ENCODE data around the gene CAMK1G. TPM values are rescaled to one million over a fixed set of nuclear protein-coding genes. Genes with fewer than 3 reads are reported as not detected.

CAMK1G gene
- total RNA-seq, 2 experiments from 2014 or later: not detected

DNA sequence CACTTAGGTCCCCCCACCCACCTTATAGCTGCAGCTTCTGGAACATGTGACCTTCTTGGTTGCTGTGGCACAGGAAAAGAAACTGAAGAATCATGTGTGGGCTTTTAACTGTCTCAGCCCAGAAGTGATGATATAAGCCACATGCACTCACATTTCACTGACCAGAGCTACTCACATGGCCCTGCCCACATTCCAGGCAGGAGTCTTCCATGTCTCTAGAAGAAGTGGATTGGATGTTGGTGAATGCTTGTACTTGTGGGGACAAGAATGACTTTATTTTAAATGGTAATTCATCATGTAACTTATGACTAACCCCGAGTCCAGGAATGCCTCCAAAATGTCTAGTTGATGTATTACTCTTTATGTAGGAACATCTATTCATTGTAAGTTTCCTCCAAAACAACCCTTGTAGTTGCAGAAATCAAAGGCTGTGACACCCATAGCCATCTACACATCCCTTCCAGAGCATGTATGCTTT is 15.8 kb upstream of the CAMK1G start:
- POLR2A ChIA-PET: no interaction called here
- ATAC-seq (ENCODE audit: poor library complexity) (no peak), DNase-seq (no peak)
- no peak overlapping the region for H3K4me3 ChIP-seq (ENCODE audit: low read length)
- no peak overlapping the region for H3K27ac ChIP-seq (ENCODE audit: low read depth in 1 of 2, low read length in 2 of 2)
- intact Hi-C loops (cut with DNase I, micrococcal nuclease): loop anchor here (2.0 to 5.0 kb wide), 4 partner anchors 59 to 1545 kb away; no protein-coding TSS in a partner anchor
- no peaks in the 10 kb centered on the region for H3K27me3 ChIP-seq (ENCODE audit: control insufficient read depth in 1 of 2, insufficient read depth in 2 of 2, low read length in 2 of 2)
- peaks cover 12% of the 10 kb centered on the region for H3K4me1 Mint-ChIP-seq (ENCODE audit: low read depth)
- no peak overlapping the region for H3K4me3 Mint-ChIP-seq
- TF ChIP-seq, protein P1, sequence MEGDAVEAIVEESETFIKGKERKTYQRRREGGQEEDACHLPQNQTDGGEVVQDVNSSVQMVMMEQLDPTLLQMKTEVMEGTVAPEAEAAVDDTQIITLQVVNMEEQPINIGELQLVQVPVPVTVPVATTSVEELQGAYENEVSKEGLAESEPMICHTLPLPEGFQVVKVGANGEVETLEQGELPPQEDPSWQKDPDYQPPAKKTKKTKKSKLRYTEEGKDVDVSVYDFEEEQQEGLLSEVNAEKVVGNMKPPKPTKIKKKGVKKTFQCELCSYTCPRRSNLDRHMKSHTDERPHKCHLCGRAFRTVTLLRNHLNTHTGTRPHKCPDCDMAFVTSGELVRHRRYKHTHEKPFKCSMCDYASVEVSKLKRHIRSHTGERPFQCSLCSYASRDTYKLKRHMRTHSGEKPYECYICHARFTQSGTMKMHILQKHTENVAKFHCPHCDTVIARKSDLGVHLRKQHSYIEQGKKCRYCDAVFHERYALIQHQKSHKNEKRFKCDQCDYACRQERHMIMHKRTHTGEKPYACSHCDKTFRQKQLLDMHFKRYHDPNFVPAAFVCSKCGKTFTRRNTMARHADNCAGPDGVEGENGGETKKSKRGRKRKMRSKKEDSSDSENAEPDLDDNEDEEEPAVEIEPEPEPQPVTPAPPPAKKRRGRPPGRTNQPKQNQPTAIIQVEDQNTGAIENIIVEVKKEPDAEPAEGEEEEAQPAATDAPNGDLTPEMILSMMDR (IDR thresholded peaks at IDR 0.05): no peak
- H3K36me3 ChIP-seq (ENCODE audit: insufficient read depth, low read length): no peaks in the 10 kb centered on the region
- CTCF ChIA-PET: no interaction called here
- no peaks in the 10 kb centered on the region for H3K9me3 Mint-ChIP-seq
- no peaks in the 10 kb centered on the region for H3K9me3 ChIP-seq (ENCODE audit: control insufficient read depth in 1 of 2, insufficient read depth in 1 of 2, low read length in 2 of 2)
- no peak overlapping the region for H3K27ac Mint-ChIP-seq
- no peaks in the 10 kb centered on the region for H3K36me3 Mint-ChIP-seq (ENCODE audit: low read depth)
- H3K27me3 Mint-ChIP-seq: peaks cover 54% of the 10 kb centered on the region
- H3K4me1 ChIP-seq (ENCODE audit: insufficient read depth, low read length): peaks cover 8% of the 10 kb centered on the region

DNA sequence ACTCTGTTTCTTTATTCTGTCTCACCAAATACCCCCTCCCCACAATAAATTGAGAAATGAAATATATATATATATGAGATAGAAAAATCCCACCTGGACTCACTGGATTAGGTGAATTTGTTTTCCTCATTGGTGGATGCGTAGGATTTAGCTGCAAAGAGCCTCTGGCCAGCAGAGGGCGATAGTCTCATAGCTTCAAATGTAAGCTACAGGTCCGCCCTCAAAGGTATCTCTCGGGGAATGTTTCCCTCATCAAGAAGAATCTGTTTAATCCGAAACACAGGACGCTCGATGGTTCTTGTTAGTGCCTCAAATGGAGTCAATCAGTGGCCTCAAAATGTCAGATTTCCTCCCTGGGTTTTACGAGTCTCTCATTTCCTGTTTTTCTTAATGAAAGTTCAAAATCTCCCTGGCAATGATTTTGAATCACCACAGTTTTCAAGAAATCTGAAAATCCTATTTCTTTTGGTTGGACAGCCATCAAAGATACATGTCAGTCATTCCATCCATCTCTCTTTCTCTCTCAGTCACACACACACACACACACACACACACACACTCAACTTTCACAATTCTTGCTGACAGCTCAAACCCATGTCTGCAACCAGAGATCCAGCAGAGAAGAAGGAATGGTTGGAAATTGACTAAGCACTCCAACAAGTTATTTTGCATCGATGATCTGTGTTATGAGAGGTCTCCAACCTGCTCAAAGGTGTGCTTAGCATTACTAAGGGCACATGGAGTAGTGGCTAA is 13.9 kb upstream of the CAMK1G start:
- Histone ChIP-seq H3K27ac (ENCODE audit: low read depth in 1 of 2, low read length in 2 of 2) (no peak overlapping the region), H3K4me3 (ENCODE audit: low read length) (no peak overlapping the region), H3K9me3 (ENCODE audit: control insufficient read depth in 1 of 2, insufficient read depth in 1 of 2, low read length in 2 of 2) (no peaks in the 10 kb centered on the region), H3K4me1 (ENCODE audit: insufficient read depth, low read length) (peaks cover 8% of the 10 kb centered on the region), H3K36me3 (ENCODE audit: insufficient read depth, low read length) (no peaks in the 10 kb centered on the region), H3K27me3 (ENCODE audit: control insufficient read depth in 1 of 2, insufficient read depth in 2 of 2, low read length in 2 of 2) (no peaks in the 10 kb centered on the region)
- ATAC-seq (ENCODE audit: poor library complexity) (peak; percentile 81), DNase-seq (peak; percentile 60 to 87 (median 70))
- Mint-ChIP-seq H3K27ac (no peak overlapping the region), H3K9me3 (no peaks in the 10 kb centered on the region), H3K36me3 (ENCODE audit: low read depth) (no peaks in the 10 kb centered on the region), H3K4me3 (peak overlapping the region; percentile 13), H3K27me3 (peaks cover 40% of the 10 kb centered on the region), H3K4me1 (ENCODE audit: low read depth) (peaks cover 12% of the 10 kb centered on the region)
- ChIA-PET POLR2A (interaction anchor here (1.0 kb wide), 2 partner anchors 41 to 123 kb away, joined by 3 read pairs; no protein-coding TSS in a partner anchor), CTCF (interaction anchor here (0.6 to 1.5 kb wide), 11 partner anchors 9 to 180 kb away, joined by 3 to 4 read pairs (median 3); partner anchors contain the start of gene LAMB3)
- TF ChIP-seq, protein P1 (IDR thresholded peaks at IDR 0.05): peak; percentile 94
- intact Hi-C loops (cut with DNase I, micrococcal nuclease): loop anchor here (1.0 to 10.0 kb wide), 7 partner anchors 57 to 1547 kb away; no protein-coding TSS in a partner anchor

DNA sequence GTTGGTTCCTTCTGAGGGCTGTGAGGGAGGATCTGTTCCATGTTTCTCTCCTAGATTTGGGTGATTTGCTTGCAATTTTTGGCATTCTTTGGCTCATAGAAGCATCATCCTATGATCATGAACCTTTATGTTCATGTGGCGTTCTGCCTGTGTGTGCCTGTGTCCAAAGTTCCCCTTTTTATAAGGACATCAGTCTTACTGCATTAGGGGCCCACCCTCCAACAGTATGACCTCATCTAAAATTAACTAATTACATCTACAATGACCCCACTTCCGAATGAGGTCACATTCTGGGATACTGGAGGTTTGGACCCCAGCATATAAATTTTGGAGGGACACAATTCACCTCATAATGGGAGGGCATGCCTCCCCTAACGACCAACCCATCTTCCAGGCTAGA is 12.8 kb upstream of the CAMK1G start:
- no peak overlapping the region for H3K27ac ChIP-seq (ENCODE audit: low read depth in 1 of 2, low read length in 2 of 2)
- intact Hi-C loops (cut with DNase I, micrococcal nuclease): loop anchor here (10.0 kb wide), 2 partner anchors 414 to 744 kb away; no protein-coding TSS in a partner anchor
- H3K27ac Mint-ChIP-seq: no peak overlapping the region

More for the DNA sequence above, 12.8 kb upstream of the CAMK1G start:
- ATAC-seq (ENCODE audit: poor library complexity): no peak
- H3K36me3 ChIP-seq (ENCODE audit: insufficient read depth, low read length): no peaks in the 10 kb centered on the region
- H3K4me1 ChIP-seq (ENCODE audit: insufficient read depth, low read length): peaks cover 8% of the 10 kb centered on the region
- no peak overlapping the region for H3K4me3 Mint-ChIP-seq
- H3K4me3 ChIP-seq (ENCODE audit: low read length): no peak overlapping the region
- H3K9me3 Mint-ChIP-seq: no peaks in the 10 kb centered on the region
- ChIA-PET POLR2A (no interaction called here), CTCF (no interaction called here)
- no peaks in the 10 kb centered on the region for H3K27me3 ChIP-seq (ENCODE audit: control insufficient read depth in 1 of 2, insufficient read depth in 2 of 2, low read length in 2 of 2)
- H3K36me3 Mint-ChIP-seq (ENCODE audit: low read depth): no peaks in the 10 kb centered on the region
- DNase-seq: no peak
- peaks cover 29% of the 10 kb centered on the region for H3K27me3 Mint-ChIP-seq
- H3K4me1 Mint-ChIP-seq (ENCODE audit: low read depth): peaks cover 12% of the 10 kb centered on the region
- no peaks in the 10 kb centered on the region for H3K9me3 ChIP-seq (ENCODE audit: control insufficient read depth in 1 of 2, insufficient read depth in 1 of 2, low read length in 2 of 2)
- TF ChIP-seq, protein P1 (IDR thresholded peaks at IDR 0.05): no peak

Measured in CD4-positive, alpha-beta T cell (primary cell).